Measurements from ENCODE around the gene LSM14A.
A peak's percentile ranks its signal among the peaks of the same experiment; 100 is the strongest.

LSM14A gene

DNA sequence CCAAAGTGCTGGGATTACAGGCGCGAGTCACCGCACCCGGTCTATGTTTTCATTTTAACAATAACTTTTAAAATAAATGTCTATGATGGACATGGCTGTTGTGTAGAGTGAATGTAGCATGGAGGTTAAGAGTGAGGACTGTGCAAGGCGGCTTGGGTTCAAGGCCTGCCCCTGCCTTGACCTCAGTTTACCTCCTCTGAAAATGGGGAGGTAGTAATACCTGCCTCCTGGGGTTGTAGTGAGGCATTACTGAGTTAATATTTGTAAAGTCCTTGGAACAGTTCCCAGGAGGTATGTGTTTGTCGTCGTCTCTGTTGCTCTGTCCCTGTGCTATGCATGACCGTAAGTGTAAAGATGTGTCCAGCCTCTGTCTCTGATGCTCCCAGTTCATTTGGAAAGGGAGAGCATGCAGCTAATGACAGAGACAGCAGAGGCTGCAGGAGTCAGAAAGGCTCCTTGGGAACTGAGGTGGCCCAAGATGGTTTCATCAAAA is 91.5 kb downstream of the LSM14A start:
- H3K4me3 ChIP-seq (replicated peaks in 1 of 2; ENCODE audit: low read depth in 2 of 2, low read length in 2 of 2) = no peak overlapping the region
- DNase-seq (ENCODE audit: low read depth in 2 of 2) = no peak
- TF ChIP-seq, protein P1, sequence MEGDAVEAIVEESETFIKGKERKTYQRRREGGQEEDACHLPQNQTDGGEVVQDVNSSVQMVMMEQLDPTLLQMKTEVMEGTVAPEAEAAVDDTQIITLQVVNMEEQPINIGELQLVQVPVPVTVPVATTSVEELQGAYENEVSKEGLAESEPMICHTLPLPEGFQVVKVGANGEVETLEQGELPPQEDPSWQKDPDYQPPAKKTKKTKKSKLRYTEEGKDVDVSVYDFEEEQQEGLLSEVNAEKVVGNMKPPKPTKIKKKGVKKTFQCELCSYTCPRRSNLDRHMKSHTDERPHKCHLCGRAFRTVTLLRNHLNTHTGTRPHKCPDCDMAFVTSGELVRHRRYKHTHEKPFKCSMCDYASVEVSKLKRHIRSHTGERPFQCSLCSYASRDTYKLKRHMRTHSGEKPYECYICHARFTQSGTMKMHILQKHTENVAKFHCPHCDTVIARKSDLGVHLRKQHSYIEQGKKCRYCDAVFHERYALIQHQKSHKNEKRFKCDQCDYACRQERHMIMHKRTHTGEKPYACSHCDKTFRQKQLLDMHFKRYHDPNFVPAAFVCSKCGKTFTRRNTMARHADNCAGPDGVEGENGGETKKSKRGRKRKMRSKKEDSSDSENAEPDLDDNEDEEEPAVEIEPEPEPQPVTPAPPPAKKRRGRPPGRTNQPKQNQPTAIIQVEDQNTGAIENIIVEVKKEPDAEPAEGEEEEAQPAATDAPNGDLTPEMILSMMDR (IDR thresholded peaks at IDR 0.05; ENCODE audit: low read depth, low read length) = no peak

- no peak for DNase-seq (ENCODE audit: low read depth in 2 of 2)
- TF ChIP-seq, protein P1 (IDR thresholded peaks at IDR 0.05; ENCODE audit: low read depth, low read length) = no peak
- no peak overlapping the region for H3K4me3 ChIP-seq (replicated peaks in 1 of 2; ENCODE audit: low read depth in 2 of 2, low read length in 2 of 2)
Observed at GRCh38 chr19:34265221-34265650, 92.9 kb downstream of the LSM14A start.

- H3K4me3 ChIP-seq (replicated peaks in 1 of 2; ENCODE audit: low read depth in 2 of 2, low read length in 2 of 2) = no peak overlapping the region
- TF ChIP-seq, protein P1 (IDR thresholded peaks at IDR 0.05; ENCODE audit: low read depth, low read length) = no peak
- DNase-seq (ENCODE audit: low read depth in 2 of 2) = no peak
Observed at GRCh38 chr19:34269081-34269480, 96.8 kb downstream of the LSM14A start.

GRCh38 chr19:34269489-34269888 is 97.2 kb downstream of the LSM14A start:
- H3K4me3 ChIP-seq (replicated peaks in 1 of 2; ENCODE audit: low read depth in 2 of 2, low read length in 2 of 2) = no peak overlapping the region

GRCh38 chr19:34269968-34270621 is 97.8 kb downstream of the LSM14A start:
- H3K4me3 ChIP-seq (replicated peaks in 1 of 2; ENCODE audit: low read depth in 2 of 2, low read length in 2 of 2) = no peak overlapping the region
- TF ChIP-seq, protein P1 (IDR thresholded peaks at IDR 0.05; ENCODE audit: low read depth, low read length) = no peak
- DNase-seq (ENCODE audit: low read depth in 2 of 2) = peak; percentile 81 to 90

More at GRCh38 chr19:34269489-34269888, 97.2 kb downstream of the LSM14A start:
- peak in 1 of 2 donors; percentile 16 for DNase-seq (ENCODE audit: low read depth in 2 of 2)
- TF ChIP-seq, protein P1 (IDR thresholded peaks at IDR 0.05; ENCODE audit: low read depth, low read length) = no peak

GRCh38 chr19:34273121-34273520 is 100.8 kb downstream of the LSM14A start:
- DNase-seq (ENCODE audit: low read depth in 2 of 2) = no peak
- H3K4me3 ChIP-seq (replicated peaks in 1 of 2; ENCODE audit: low read depth in 2 of 2, low read length in 2 of 2) = no peak overlapping the region
- TF ChIP-seq, protein P1 (IDR thresholded peaks at IDR 0.05; ENCODE audit: low read depth, low read length) = no peak
